DND-41 (cell line): ENCODE measurements around the gene IQGAP2.

Experiments
- ATAC-seq: fragments of 200-7000 bp; cut with Tn5 transposase; 3 replicates; pipeline ENCODE4 v1.9.1; 2021; ENCODE audit warnings: low read depth; ENCODE audit not compliant: insufficient read depth
- DNase-seq: peaks from one replicate; pipeline ENCODE4 v3.0.0-alpha.2; 2020
- H2AFZ ChIP-seq: 2 replicates; pipeline ENCODE4 v1.6.0; 2012; ENCODE audit warnings: low read depth, low read length
- H3K27ac ChIP-seq: 2 replicates; pipeline ENCODE4 v1.5.1; 2012; ENCODE audit warnings: low read length, inconsistent platforms
- H3K27me3 ChIP-seq: fragments of 200-600 bp; sonication (generic); 2 replicates; pipeline ENCODE4 v1.6.0; 2012; ENCODE audit warnings: low read length, mild to moderate bottlenecking, inconsistent platforms; ENCODE audit not compliant: insufficient read depth, poor library complexity
- H3K36me3 ChIP-seq: 2 replicates; pipeline ENCODE4 v1.5.1; 2012; ENCODE audit warnings: low read length, inconsistent platforms; ENCODE audit not compliant: insufficient read depth
- H3K4me1 ChIP-seq: 2 replicates; pipeline ENCODE4 v1.5.1; 2012; ENCODE audit warnings: mild to moderate bottlenecking, low read length; ENCODE audit not compliant: insufficient read depth
- H3K4me2 ChIP-seq: 2 replicates; pipeline ENCODE4 v1.6.0; 2012; ENCODE audit warnings: mild to moderate bottlenecking, moderate library complexity, low read length, inconsistent platforms; ENCODE audit not compliant: insufficient read depth
- H3K4me3 ChIP-seq, 2 experiments: fragments of 200-600 bp in 1 of 2; shearing (Covaris generic) in 1 of 2; 2 replicates each; pipeline ENCODE4 v1.5.1; 2012 to 2016; ENCODE audit warnings: inconsistent platforms in 2 of 2, low read length in 2 of 2, mild to moderate bottlenecking in 2 of 2, low read depth in 1 of 2, moderate library complexity in 1 of 2
- H3K79me2 ChIP-seq: 2 replicates; pipeline ENCODE4 v1.6.0; 2012; ENCODE audit warnings: low read length, inconsistent platforms; ENCODE audit not compliant: insufficient read depth
- H3K9ac ChIP-seq: 2 replicates; pipeline ENCODE4 v1.6.0; 2012; ENCODE audit warnings: low read depth, mild to moderate bottlenecking, inconsistent platforms, low read length, moderate library complexity
- H3K9me3 ChIP-seq: 2 replicates; pipeline ENCODE4 v1.5.1; 2012; ENCODE audit warnings: low read length, moderate library complexity, mild to moderate bottlenecking, inconsistent platforms; ENCODE audit not compliant: insufficient read depth, severe bottlenecking
- H4K20me1 ChIP-seq: 2 replicates; pipeline ENCODE4 v1.6.0; 2012; ENCODE audit warnings: low read length; ENCODE audit not compliant: insufficient read depth
- CTCF ChIP-seq: IDR thresholded peaks from 2 replicates; pipeline ENCODE4 v1.5.1; 2012; ENCODE audit warnings: borderline replicate concordance, low read length, moderate library complexity, mild to moderate bottlenecking; ENCODE audit not compliant: poor library complexity, severe bottlenecking; ENCODE audit errors: extremely low read depth
- EZH2 ChIP-seq: IDR thresholded peaks from 3 replicates; pipeline ENCODE4 v1.6.1; 2012; ENCODE audit warnings: borderline replicate concordance, low read depth, mild to moderate bottlenecking, moderate library complexity, low read length, inconsistent platforms; ENCODE audit not compliant: severe bottlenecking

IQGAP2 gene

GRCh38 chr5:76400466-76400865 is 2.6 kb upstream of the IQGAP2 start:
- Histone ChIP-seq H3K79me2 (no peaks in the 10 kb centered on the region), H2AFZ (no peak overlapping the region), H3K4me3 (no peak overlapping the region), H3K27me3 (peaks cover 39% of the 10 kb centered on the region), H3K4me2 (no peak overlapping the region), H3K9ac (no peak overlapping the region), H3K36me3 (no peaks in the 10 kb centered on the region), H3K27ac (no peak overlapping the region), H3K4me1 (peaks cover 31% of the 10 kb centered on the region), H3K9me3 (no peaks in the 10 kb centered on the region), H4K20me1 (peaks cover 20% of the 10 kb centered on the region)
- ATAC-seq (no peak), DNase-seq (no peak)
- TF ChIP-seq EZH2 (no peak), CTCF (no peak)

GRCh38 chr5:76401801-76402250 is 1.3 kb upstream of the IQGAP2 start:
- Histone ChIP-seq H3K4me3 (peak overlapping the region in 1 of 2 experiments; percentile 62; a peak in 2 of 4 replicates), H4K20me1 (peaks cover 20% of the 10 kb centered on the region), H3K9ac (no peak overlapping the region), H3K9me3 (no peaks in the 10 kb centered on the region), H3K79me2 (no peaks in the 10 kb centered on the region), H2AFZ (no peak overlapping the region), H3K27ac (no peak overlapping the region), H3K36me3 (no peaks in the 10 kb centered on the region), H3K27me3 (peaks cover 48% of the 10 kb centered on the region), H3K4me2 (peak overlapping the region; percentile 96), H3K4me1 (peaks cover 31% of the 10 kb centered on the region)
- TF ChIP-seq EZH2 = no peak
- no peak for TF ChIP-seq CTCF
- DNase-seq (no peak), ATAC-seq (peak; percentile 10; the same call in 1 of the 3 replicates)

- Histone ChIP-seq H3K36me3 (no peaks in the 10 kb centered on the region), H3K9me3 (no peaks in the 10 kb centered on the region), H3K4me2 (peak overlapping the region; percentile 96), H3K79me2 (no peaks in the 10 kb centered on the region), H3K27me3 (peaks cover 48% of the 10 kb centered on the region), H3K9ac (peak overlapping the region; percentile 59; the same call in 1 of the 2 replicates), H3K4me1 (peaks cover 31% of the 10 kb centered on the region), H2AFZ (no peak overlapping the region), H3K27ac (no peak overlapping the region), H3K4me3 (peak overlapping the region in 1 of 2 experiments; percentile 62; a peak in 2 of 4 replicates), H4K20me1 (peaks cover 20% of the 10 kb centered on the region)
- DNase-seq (peak; percentile 85), ATAC-seq (peak; percentile 77)
- TF ChIP-seq EZH2 = no peak
Observed at GRCh38 chr5:76402251-76402885, 717 bp upstream of the IQGAP2 start.

GRCh38 chr5:76403766-76404222 is 709 bp downstream of the IQGAP2 start:
- peak; percentile 12; the same call in 1 of the 3 replicates for ATAC-seq
- peak overlapping the region; percentile 59 for H3K9ac ChIP-seq
- H2AFZ ChIP-seq = peak overlapping the region; percentile 70
- H3K27me3 ChIP-seq = peaks cover 48% of the 10 kb centered on the region
- peak; percentile 25 for DNase-seq
- H3K27ac ChIP-seq = no peak overlapping the region
- H3K36me3 ChIP-seq = no peaks in the 10 kb centered on the region
- no peaks in the 10 kb centered on the region for H3K79me2 ChIP-seq
- peaks cover 20% of the 10 kb centered on the region for H4K20me1 ChIP-seq
- no peaks in the 10 kb centered on the region for H3K9me3 ChIP-seq
- TF ChIP-seq CTCF (peak; percentile 40), EZH2 (no peak)
- peaks cover 31% of the 10 kb centered on the region for H3K4me1 ChIP-seq
- peak overlapping the region; percentile 28 to 62; a peak in 3 of 4 replicates for H3K4me3 ChIP-seq
- peak overlapping the region; percentile 96 for H3K4me2 ChIP-seq
